GM04504 (cell line): ENCODE results near the gene ATG4C.

Experiments
- DNase-seq: peaks from one replicate; pipeline ENCODE4 v3.0.0-alpha.2; 2012; ENCODE audit warnings: low read depth

Gene ATG4C

DNA sequence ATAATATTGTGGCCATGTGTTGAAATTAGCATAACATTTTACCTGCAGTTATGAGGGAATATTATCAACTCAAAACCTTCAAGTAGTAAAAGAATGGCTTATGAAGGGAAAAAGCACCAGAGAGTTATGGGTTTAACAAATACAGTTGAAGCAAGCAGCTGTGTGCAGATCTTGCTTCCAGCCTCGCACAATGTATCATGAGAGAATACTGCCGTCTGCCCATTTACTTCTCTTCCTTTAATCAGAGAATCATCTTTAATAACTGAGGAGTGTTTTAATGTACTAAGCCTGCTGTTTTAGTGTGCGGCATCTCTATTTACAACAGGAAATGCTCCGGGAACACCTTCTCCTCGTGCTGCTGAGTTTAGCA is 120.9 kb downstream of the ATG4C start:
- DNase-seq: no peak

DNA sequence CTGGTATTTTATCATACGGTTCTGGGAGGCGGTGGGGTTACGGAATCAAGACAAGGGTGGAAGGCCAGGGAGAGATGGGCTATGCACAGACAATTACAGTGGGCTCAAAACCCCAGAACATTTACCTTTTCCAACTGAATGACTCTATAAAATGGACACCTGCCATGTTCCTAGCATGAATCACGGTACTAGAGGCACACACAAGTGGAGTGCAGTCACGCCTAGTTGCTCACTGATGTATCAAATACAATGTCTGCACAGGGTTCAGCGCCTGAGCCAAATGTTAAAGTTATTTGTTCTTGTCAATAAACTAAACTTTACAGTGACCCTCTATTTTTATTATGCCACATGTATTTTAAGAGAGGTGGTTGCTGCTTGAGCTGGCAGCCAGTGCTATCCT is 121.4 kb downstream of the ATG4C start:
- no peak for DNase-seq

DNA sequence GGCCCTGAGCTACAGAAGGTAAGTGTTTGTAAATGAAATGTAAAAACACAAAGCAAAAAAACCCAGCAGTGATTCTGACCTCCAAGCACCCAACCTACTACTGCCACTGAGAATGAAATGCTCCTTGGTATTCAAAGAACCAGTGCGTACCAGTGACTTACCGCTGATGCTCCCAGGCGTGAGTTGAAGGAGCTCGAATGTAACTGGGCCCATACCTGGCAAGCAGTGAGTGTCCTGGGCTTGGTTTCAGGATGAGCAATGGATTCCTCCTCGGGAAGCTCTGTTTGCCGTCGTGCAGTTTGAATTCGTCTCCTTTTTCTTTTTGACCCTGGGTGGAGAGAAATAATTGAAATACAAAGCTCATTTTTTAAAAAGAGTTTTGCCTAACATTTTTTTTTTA is 121.9 kb downstream of the ATG4C start:
- no peak for DNase-seq

DNA sequence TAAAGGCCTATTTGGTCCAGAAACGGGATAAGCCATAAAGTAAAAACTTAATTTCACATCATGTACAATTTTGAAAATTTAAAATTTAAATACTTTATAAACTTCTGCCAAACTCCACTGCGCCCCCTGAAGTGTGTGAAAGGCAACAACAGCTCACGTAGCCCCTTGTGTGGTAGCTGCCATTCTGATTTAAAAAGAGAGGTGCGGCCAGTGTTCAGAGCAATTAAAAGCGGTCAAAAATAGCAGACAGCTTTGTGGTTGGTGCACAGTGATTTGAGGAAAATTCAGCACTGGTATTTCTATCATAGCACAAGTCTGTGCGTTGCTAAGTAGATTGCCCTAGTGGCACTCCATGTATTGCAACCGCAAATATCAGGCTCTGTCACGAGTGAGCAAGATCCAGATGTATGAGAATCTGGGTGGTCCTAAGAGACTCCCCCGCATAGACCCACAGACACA is 122.5 kb downstream of the ATG4C start:
- DNase-seq: no peak

DNA sequence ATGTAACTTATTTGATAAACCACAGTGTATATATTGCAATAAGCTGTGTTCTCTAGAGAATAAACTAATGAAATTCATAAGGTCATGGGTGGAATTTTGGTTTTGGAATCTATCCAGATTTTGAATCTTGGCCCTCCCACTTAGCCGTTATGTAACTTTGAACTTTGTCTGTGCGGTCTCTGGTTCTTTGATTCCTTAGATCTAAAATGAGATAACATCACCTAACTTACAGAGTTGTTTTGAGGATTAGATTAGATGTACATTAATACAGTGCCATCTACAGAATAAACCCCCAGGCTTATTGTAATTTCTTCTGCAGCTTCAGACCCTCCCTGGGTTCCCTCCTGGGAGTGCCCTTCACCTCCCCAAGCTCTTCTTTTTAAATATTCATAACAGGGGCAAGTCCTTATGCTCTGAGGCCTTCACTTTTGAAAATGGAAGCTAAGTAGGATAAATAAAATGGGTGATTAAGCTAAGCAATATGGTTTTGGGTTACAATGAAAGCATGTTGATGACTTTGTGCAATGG is 124.3 kb downstream of the ATG4C start:
- no peak for DNase-seq

DNA sequence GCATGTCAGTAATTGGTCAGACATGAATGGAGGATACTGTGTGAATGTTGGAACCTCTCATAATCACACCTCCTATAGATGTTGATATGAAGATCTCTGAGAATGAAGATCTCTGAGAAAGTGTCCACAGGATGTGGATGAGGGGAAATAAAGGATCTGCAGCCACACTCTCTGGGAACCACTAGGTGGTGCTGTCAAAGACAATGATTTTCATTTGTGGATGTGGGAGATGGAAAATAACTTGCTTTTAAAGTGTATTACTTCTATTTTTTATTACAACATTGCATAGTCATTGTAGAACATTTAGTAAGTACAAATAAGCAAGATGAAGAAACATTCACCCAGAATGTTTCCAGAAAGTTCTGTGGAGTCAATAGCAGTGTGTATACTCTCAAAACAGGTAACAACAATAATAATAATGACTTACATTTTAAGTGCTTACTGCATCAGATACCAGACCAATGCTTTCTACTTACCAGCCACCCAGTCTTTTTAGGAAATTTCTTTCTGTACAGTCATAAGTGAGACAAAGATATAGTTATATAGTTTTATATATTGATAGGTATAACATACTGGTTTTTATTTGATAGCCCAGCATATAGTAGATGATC is 128.2 kb downstream of the ATG4C start:
- no peak for DNase-seq
